Stimulated activated CD4-positive, alpha-beta T cell treated with anti-CD3 and anti-CD28 coated beads, Interleukin-12 subunit alpha, Interleukin-12 subunit beta, amount 100 ng/mL, for 24 hours (primary cell): Measurements from ENCODE around the gene C14orf119.

ENCODE experiments used
- DNase-seq, 2 experiments: peaks; one replicate each; pipeline ENCODE4 v3.0.0-alpha.2; 2020; ENCODE audit warnings: low read depth in 2 of 2

Gene C14orf119

DNA sequence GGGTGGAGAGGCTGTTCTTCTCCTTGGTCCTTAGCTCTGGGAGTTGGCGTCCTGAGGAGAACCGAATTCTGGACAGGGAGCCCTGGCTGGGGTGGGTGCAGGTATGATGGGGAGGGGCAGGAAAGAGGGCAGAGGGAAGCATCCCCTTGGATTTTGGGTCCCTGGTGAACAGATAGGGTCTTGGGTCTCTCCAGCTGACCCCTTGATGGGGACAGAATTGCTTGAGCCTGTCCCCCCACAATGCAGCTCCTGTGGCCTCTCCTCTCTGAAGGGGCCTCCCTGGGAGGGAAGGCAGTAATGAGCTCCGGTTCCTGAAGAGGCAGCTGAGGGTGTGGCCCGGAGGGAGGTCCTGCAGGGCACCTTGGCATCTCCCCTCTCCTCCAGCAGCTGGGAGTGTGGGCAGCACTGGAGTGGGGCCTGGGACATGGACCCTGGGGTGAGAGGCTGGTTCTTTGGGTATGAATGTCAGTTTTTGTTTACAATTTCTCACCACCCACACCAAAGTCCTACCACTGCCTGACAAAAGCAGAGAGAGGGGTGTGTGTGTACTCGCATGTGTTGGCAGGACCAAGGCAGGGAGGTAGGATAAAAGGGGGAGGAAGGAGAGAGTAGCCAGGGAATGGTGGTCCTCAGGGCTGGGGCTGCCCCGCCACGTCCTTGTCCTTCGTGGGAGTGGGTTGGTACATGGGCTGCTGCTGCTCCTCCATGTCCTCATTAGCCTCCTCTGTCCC lies 31.4 kb downstream of the C14orf119 start:
- no peak for DNase-seq

DNA sequence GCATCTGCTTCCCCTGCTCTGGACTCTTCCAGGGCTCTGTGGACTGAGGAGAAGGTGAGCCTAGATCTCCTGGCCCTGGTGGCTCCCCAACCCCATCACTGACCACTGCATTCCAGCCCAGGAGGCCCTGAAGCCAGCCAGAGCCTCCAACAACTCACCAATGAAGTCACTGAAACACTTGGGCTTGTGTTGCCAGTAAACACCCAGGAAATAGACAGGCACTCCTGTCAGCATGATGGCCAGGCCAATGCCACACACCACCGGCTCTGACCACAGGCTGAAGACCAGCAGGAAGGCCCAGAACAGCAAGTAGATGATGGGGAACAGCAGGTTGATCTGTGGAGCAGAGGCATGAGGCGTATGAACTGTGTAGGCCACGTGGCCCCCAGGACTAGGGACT lies 32.6 kb downstream of the C14orf119 start:
- DNase-seq, result no peak

DNA sequence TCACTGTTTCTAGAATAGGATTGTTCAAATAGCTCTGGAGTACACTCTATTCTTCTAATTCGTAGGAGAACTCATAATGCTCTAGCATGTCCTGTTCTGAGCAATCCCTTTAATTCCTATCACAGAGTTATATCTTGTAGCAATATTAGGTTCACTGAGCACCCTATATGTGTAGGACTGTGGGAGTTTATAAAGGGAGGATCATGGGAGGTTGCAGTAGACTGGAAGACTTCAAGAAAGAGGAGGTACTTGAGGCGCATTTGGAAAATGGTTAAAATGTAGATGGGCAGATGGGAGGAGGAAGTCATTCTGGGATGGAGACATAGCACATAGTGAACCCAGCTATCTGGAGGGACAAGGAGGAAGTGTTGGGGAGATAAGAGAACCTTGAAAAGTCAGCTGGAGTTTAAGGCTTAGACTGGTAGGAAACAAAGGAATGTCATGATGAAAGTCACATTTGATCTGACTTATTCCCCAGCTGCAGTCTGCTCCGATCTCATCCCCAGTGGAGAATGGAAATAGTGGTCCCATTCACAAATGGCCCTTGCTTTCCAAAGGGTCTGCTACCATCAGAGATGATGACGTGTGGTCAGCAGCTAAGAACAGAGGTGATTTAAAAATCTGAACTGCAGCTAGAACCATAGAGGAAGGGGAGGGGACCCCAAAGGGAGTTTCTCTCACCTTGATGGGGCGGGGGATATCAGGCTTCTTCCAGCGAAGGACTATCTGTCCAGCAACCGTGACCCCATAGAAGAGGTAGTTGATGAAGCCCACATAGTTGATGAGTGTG lies 33.9 kb downstream of the C14orf119 start:
- no peak for DNase-seq

DNA sequence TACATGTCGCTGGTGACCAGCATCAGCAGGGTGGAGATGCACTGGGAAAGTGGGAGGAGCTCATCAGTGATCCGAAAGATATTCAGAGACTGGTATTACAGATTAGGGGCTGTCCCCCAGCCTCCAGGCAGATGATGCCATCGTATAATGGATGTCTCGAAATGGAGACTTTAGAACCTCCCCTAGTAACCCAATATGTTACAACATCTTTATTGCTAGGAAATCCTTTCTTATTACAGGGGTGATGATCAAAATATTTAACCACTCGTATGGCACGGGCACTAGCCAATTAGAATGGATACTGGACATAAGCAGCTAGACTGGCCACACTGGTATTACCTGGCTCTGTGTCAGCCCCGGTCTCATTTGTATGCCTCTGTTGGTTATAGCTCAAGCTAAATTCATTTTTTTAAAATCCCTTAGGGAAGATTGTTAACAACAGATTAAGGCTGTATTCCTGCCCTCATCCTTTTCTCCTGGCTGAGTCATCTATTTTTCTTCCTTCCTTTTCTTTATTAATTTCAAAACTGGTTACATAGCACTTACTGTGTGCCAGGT lies 34.5 kb downstream of the C14orf119 start:
- no peak for DNase-seq

DNA sequence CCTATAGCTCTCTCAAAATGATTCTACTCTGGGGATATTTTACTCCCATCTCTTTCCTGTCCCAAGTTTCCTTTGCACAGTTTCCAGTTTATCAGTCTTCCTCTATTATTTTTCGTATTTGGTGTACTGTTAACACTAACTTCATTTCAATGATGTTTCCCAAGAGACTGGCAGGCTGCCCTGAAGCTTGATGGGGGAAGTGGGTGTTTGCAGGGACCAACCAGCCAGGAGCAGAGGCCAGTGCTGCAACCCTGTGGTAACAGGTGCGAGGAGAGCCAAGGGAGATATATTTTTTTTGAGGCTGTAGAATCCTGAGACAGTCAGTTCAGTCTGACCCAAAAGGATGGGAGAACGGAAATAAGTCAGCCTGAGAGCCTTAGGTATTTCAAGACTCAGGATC lies 35.6 kb downstream of the C14orf119 start:
- DNase-seq, result no peak

DNA sequence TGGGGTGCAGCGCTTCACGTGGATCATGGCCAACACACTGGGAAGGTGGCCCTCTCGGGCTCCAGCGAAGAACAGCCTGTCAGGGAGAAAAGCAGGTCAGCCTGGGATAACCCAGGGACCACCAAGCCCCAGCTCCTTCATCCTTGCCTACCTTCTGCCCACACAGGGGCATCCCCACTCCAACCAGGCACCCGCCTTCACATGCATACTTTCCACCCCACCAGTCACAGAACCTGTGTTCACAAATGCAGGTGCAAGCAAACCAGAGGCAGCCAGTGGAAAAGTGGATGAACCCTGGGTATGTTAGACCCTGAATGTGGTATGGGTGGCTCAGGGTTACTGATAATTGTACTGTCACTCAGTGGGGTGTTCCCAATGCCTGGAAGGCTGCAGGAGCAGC lies 36.2 kb downstream of the C14orf119 start:
- DNase-seq, result no peak

DNA sequence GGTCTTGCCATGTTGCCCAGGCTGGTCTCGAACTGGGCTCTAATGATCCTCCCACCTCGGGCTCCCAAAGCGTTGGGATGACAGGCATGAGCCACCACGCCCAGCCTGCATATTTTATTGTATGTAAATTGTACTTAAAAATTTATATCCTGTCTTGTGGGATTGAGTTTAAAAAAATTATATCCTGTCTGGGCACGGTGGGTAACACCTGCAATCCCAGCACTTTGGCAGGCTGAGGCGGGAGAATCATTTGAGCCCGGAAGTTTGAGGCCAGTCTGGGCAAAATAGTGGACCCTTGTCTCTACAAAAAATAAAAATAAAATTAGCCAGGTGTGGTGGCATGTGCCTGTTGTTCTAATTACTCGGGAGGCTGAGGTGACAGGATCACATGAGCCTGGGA lies 37.7 kb downstream of the C14orf119 start:
- no peak for DNase-seq

DNA sequence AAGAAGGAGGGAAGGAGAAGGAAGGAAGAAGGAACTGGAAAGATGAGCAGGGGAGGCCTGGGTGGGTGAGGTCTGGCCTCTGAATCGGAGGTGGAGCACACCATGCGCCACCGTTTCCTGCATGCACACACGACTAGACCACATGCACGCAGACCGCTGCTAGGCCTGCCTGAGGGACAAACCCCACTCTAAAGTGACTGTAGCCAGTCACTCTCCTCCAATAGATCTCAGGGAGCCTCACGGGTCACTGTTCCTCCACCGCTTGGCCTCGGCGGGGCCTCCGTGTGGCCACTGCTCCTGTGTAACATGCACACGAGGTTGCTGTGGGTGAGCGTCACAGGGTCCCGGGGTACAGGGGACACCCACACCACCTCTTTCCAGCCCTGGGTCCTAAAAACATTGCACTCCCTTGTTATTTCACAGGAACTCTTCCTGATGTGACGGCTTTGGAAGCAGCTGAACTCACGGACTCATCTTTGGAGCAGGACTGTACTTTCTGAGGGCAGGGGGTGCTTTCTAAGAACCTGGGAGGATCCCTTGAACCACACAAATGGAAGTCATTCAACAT lies 41.3 kb downstream of the C14orf119 start:
- DNase-seq, result no peak

DNA sequence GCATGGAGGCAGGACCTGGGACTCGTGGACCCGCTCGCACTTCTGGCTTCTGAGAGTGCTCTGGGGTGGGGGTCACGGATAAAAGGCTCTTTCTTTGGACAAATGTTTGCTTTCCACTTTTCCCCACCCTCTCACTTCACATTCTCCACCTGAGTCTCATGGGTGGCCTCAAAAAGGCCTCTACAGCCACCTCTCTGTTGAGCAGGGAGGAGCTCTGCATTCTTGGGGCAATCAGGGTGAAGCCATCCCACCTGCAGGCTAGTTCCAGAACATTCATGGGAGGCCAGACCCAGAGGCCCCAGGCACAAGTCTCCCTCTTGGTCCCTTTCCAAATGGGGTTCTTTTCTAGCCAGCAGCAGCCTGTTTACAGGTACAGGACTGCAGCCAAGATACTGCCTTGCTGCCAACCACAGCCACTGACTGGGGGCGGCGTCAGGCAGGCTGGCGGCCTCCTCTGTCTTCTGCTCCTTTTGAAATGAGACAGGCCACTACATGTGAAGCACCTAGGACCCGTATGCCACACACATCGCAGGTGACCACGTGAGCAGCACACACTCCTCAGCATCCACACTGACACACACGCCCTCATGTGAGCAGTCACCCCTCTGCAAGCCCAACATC lies 42.0 kb downstream of the C14orf119 start:
- no peak for DNase-seq

DNA sequence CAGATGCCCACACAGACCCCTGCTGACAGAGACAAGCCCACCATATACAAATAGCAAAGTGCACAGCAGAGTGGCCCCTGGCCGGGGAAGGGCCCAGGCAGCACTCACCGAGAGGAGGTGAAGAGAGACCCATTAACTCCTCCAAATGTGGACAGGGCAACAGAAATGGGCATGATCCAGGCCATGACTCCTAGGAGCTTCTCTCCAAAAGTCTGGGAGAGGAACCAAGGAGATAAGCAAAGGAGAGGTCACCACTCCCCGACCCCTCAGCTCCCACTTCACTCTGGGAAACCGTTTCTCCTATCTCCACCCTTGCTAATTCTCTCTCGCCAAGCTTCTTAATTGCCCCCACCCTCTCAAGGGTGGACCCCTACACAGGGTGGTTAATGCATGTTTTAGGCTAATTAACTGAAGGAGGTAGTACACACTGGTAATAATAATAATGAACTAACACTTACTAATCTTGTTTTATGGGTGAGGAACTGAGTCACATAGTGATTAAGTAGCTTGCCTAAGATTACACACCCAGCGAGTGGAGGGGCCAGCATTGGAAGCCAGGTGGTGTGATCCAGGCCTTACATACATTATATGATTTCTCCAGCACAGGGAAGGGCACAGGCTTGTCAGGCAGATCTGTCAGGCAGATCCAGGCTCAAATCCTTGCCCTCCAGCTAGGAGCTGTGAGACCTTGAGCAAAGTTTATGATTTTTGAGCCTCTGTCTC lies 42.7 kb downstream of the C14orf119 start:
- no peak for DNase-seq

DNA sequence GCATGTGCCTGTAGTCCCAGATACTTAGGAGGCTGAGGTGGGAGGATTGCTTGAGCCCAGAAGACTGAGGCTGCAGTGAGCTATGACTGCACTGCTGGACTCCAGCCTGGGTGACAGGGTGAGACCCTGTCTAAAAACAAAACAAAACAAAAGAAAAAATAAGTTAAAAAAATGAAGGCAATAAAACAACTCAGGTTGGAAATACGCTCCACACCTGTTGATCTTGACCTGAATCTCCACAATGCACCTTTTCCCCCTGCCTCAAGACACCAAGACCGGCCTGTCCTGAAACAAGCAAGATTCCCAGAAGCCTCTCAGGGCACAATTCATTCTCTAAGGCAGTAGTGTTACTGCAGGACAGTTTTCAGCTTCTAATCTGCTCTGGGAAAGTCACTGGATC lies 44.6 kb downstream of the C14orf119 start:
- DNase-seq, result no peak

DNA sequence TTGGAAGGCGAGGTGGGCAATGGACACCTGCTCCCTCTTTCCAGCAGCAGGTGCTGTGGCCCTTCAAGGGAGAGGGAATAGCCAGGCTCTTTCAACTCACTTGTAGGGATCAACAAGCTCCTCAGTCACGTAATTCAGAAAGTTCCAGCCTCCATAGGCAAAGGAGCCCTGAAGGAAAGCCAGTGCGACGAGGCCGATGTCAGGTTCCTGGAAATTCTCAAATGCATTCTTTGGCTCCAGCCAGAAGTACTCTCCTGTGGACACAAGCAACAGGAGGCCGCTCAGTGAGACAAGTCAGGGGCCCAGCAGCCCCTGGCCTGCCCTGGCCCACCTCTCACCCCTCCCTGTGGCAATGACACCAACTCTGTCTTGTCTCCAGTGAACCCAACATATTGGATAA lies 45.1 kb downstream of the C14orf119 start:
- DNase-seq, result no peak

DNA sequence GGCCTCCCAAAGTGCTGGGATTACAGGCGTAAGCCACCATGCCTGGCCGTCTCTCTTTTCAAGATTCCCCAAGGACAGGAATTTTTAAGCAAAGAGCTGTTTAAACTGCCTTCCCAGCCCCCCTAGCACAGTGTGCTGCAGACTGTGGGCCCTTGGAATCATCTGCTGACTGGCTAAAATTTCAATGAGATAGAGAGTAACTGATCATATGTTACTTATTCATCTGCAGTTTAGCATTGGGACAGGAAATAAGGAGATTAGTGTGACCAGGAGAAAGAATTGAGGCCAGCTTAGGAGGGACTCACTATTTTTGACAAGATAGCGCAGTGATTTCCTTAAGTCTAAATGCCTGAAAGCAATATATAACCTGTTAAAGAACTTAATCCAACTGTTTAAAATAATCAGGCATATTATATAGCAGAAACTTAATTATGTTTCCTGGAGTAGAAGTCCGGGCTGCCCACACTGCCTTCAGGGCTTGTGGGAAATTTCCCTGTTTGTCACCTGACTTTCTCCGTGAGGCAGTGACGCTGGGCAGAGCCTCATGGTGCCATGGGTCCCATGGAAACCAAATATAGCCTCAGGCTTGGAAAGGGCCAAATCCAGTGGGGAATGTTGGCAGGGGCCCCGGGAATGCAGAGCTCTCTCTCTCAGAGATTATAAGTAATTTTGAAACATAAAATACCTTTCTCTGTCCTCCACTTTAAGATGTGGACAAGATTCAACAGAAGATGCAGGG lies 46.6 kb downstream of the C14orf119 start:
- DNase-seq, result no peak

DNA sequence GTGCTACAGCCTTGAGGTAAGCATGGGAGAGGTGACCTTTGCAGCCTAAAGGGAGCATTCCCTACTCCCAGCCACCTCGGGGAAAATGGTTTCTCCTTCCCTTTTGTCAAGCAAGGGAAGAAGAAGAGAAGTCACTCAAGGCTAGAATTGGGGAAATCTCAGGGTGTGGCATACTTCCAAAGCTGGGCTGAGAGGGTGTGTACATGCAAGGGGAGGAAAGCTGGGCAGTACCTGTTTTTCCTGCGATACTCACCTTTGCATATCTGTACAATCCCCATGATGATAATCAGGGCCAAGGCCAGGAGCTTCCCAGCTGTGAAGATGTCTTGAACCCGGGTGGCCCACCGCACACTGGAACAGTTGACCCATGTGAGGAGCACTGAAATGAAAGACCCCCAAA lies 47.5 kb downstream of the C14orf119 start:
- DNase-seq, result no peak

DNA sequence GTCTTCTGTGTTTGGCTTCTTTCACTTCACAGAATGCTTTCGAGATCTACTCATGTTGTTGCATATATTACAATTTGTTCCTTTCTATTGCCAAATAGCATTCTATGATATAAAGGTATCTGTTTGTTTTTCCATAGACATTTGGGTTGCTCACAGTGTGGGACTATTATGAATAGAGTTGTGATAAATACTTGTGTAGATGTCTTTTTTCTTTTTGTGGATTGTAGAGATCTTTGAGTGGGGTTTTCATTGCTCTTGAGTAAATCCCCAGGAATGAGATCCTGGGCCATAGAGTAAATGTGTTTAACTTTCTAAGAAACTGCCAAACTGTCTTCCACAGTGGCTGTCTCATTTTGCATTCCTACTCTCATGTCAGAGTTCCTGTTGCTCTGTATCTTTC lies 48.6 kb downstream of the C14orf119 start:
- DNase-seq, result no peak

DNA sequence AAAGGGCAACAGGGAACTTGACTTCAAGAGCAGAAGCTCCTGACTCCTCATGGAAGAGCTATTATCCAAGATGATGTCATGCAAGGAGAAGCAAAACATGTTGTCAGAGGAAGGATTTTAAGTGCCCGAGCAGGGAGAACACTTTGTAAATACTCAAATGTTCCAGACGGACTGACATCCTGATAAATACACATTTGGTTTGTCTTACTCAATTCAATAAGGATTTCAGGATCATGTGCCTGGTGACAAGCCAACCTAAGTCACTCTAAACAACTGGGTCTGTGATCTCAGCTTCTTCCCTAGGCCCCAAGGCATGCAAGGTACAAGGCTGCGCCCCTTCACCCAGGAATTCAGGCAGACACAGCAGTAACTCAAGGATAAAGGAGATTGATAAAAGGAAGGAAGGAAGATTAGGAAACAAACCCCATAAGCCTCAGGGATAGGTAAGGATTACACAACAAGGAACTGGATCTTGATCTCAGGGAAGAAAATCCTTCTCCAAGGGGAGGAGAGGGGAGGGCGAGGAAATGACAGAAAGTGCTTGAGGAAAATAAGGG lies 50.6 kb downstream of the C14orf119 start:
- no peak for DNase-seq

DNA sequence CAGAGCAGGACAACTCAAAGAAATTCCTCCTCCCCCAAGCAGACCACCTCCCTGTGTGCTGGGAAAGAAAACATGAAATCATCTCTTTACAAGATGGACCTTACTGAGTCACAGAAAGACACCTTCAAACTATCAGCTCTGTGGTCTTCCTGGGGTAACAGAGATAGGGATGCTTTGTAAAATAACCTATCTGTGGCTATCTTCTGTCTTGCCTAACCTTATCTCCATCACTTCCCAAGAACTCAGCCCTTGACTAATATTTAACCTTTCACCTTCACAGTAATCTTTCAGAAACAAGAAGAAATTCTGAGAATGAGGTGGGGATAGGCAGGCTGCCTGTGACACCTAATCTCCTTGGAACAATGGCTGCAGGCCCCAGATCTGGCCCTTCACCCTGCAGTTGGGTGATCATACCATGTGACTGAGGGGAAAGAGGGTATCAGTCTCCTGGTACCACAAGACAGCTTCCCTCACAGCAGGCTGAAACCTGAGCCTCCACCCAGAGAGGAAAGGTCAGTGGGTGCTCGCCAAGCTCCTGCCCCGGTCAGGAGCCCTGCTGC lies 51.1 kb downstream of the C14orf119 start:
- DNase-seq, result no peak

DNA sequence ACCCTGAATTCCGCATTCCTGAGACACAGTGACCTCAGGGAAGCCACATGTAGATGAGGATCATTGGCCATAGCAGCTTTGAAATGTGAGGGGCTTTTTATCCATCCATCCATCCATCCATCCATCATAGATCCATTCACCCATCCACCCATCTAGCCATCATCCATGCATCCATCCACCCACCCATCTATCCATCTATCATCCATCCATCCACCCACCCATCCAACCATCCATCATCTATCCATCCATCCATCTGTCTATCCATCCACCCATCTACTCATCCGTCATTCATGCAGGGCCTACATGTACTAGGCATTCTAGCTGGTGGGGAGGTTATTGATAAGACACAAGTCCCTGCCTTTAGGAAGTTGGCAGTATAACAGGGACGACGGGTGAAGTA lies 51.7 kb downstream of the C14orf119 start:
- DNase-seq, result no peak

DNA sequence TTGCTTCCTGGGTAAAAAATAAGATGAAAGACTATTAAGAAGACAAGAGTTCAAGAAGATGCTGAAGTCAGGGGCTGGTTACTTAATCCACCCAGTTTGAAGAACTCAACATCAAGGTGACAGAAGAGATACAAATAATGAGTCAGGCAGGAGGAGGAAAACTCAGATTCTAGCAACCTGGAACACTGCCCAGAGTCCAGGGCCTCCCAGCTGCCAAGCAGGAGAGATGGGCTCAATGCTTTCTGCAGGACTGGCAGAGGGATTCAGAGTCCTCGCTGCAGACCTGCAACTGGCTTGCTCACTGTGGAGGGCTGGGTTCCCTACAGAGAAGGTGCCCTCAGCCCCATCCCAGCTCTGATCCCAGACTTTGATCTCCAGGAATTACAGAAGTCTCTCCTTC lies 52.4 kb downstream of the C14orf119 start:
- DNase-seq, result no peak

DNA sequence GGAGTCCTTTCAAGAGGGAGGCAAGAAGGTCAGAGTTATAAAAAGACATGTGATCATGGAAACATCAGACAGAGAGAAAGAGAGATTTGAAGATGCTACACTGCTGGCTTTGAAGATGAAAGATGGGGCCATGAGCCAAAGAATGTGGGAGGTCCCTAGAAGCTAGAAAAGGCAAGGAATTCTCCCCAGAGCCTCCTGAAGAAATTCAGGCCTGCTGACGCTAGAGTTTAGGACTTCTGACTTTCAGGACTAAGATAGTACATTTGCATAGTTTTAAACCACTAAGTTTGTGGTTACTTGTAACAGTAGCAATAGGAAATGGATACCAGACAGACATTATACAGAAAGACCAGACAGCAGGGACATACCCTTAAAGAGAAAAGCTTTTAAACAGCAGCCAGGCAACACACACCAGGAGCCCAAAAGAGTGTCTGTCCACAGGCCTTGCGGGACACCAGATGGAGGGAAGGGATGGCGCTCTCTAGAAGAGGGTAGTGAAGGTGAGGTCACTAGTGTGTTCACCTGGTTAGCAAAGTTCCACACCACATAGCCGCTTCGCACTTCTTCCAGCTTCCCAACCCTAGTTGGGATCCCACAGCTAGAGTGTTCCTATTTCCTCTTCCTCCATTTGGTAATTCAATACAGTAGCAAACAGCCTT lies 53.4 kb downstream of the C14orf119 start:
- no peak for DNase-seq
